Upper lobe of right lung (tissue), 1 donor: ENCODE measurements around the gene KCNG4. TPM values are rescaled to one million over a fixed set of nuclear protein-coding genes. Genes with fewer than 3 reads are reported as not detected.

Experiments
- ATAC-seq: fragments of 200-7000 bp; cut with Tn5 transposase; one replicate; pipeline ENCODE4 v1.9.1; 2020; ENCODE audit warnings: mild to moderate bottlenecking, moderate library complexity
- DNase-seq: peaks from one replicate; pipeline ENCODE4 v3.0.0-alpha.2; 2020
- H3K27ac ChIP-seq: fragments of 200-600 bp; one replicate; pipeline ENCODE4 v1.8.0; 2022
- H3K27me3 ChIP-seq: fragments of 200-600 bp; one replicate; pipeline ENCODE4 v1.8.0; 2022; ENCODE audit warnings: mild to moderate bottlenecking
- H3K36me3 ChIP-seq: fragments of 200-600 bp; one replicate; pipeline ENCODE4 v1.8.0; 2022
- H3K4me1 ChIP-seq: fragments of 200-600 bp; one replicate; pipeline ENCODE4 v1.8.0; 2022
- H3K4me3 ChIP-seq: fragments of 200-600 bp; one replicate; pipeline ENCODE4 v1.8.0; 2022; ENCODE audit warnings: mild to moderate bottlenecking
- H3K9me3 ChIP-seq: fragments of 200-600 bp; one replicate; pipeline ENCODE4 v1.8.0; 2022
- intact Hi-C: fragments of 100-400 bp; cut with DNase I; formaldehyde crosslinking; loops from one replicate; pipeline ENCODE4 v1.11.0; 2022
- total RNA-seq: library from RNA; stranded (reverse); fragmentation: NEBNext Ultra II Directional; extraction: Animal tissue kit (Norgen Biotek cat#: 25700); gene quantifications from one replicate; pipeline ENCODE4 v1.2.1, GENCODE V29; 2021
- TF ChIP-seq, protein P1 (sequence below): fragments of 200-600 bp; IDR thresholded peaks from one replicate; pipeline ENCODE4 v1.8.0; 2022; ENCODE audit warnings: antibody characterized with exemption
- donor health status: DM: no; HTN: yes; CAD: no; lungs with severe emphysema.

Gene KCNG4
- total RNA-seq, 1 donor from 2014 or later, result not detected

DNA sequence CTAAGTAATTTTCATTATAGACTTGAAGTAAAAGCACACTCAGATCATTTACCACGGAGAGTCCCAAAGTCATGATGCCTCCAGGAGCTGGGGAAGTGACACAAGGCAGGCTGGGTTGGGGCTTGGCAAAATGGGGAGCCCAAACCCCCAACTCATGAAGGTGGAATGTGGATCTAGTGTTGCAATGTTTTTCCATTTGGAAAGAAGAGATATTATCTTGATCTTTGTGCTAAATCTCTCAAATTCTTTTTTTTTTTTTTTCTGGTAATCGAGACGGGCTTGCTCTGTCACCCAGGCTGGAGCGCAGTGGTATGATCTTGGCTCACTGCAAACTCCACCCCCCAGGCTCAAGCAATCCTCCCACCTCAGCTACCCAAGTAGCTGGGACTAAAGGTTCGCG lies 7.5 kb upstream of the KCNG4 start:
- ATAC-seq, result no peak
- intact Hi-C loops, result no loop called here

DNA sequence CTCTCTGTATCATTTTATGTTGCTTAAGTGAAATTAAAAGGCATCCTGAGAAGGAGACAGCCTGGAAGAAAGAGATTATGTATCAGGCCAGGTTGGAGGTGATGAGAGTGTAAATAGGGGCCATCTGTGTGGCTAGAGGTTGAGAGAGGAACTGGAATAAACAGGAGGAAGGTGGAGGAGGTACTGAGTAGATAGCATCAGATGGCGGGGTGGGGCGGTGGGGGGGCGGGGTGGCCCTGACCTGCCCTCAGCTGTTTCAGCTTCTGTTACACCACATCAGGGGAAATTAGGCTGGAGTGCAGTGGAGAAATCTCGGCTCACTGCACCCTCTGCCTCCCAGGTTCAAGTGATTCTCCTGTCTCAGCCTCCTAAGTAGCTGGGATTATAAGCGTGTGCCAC lies 6.9 kb upstream of the KCNG4 start:
- Histone ChIP-seq H3K27ac (no peak overlapping the region), H3K4me1 (no peaks in the 10 kb centered on the region), H3K9me3 (no peaks in the 10 kb centered on the region), H3K36me3 (no peaks in the 10 kb centered on the region), H3K27me3 (peaks cover 5% of the 10 kb centered on the region), H3K4me3 (no peak overlapping the region)
- ATAC-seq, result no peak
- TF ChIP-seq, protein P1, sequence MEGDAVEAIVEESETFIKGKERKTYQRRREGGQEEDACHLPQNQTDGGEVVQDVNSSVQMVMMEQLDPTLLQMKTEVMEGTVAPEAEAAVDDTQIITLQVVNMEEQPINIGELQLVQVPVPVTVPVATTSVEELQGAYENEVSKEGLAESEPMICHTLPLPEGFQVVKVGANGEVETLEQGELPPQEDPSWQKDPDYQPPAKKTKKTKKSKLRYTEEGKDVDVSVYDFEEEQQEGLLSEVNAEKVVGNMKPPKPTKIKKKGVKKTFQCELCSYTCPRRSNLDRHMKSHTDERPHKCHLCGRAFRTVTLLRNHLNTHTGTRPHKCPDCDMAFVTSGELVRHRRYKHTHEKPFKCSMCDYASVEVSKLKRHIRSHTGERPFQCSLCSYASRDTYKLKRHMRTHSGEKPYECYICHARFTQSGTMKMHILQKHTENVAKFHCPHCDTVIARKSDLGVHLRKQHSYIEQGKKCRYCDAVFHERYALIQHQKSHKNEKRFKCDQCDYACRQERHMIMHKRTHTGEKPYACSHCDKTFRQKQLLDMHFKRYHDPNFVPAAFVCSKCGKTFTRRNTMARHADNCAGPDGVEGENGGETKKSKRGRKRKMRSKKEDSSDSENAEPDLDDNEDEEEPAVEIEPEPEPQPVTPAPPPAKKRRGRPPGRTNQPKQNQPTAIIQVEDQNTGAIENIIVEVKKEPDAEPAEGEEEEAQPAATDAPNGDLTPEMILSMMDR, result no peak
- DNase-seq, result no peak
- intact Hi-C loops, result no loop called here

More for the DNA sequence above, 7.5 kb upstream of the KCNG4 start:
- peaks cover 5% of the 10 kb centered on the region for H3K27me3 ChIP-seq
- DNase-seq, result no peak
- TF ChIP-seq, protein P1, result no peak
- H3K36me3 ChIP-seq, result no peaks in the 10 kb centered on the region
- no peak overlapping the region for H3K4me3 ChIP-seq
- no peaks in the 10 kb centered on the region for H3K9me3 ChIP-seq
- H3K27ac ChIP-seq, result no peak overlapping the region
- no peaks in the 10 kb centered on the region for H3K4me1 ChIP-seq

GRCh38 chr16:84245956-84246678 lies 6.3 kb upstream of the KCNG4 start:
- TF ChIP-seq, protein P1, result no peak
- no peak overlapping the region for H3K27ac ChIP-seq
- ATAC-seq, result no peak
- H3K9me3 ChIP-seq, result no peaks in the 10 kb centered on the region
- DNase-seq, result no peak
- no peaks in the 10 kb centered on the region for H3K36me3 ChIP-seq
- no peaks in the 10 kb centered on the region for H3K4me1 ChIP-seq
- H3K4me3 ChIP-seq, result no peak overlapping the region
- intact Hi-C loops, result no loop called here
- H3K27me3 ChIP-seq, result peaks cover 5% of the 10 kb centered on the region

DNA sequence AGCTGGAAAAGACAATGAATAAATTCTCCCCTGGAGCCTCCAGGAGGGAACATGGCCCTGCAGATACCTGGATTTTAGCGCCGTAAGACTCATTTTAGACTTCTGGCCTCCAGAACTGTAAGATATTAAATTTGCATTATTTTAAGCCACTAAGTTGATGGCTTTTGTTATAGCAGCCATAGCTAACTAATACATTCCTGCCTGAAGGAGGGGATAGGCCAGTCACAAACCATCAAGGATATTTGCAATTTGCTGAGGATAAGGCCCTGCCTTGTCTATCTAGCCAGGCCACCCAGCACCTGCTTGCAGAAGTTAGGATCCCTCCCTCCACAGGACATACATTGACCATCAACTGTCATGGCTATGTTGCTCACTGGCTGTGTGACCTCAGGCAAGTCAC lies 4.9 kb upstream of the KCNG4 start:
- Histone ChIP-seq H3K9me3 (no peaks in the 10 kb centered on the region), H3K4me1 (no peaks in the 10 kb centered on the region), H3K36me3 (no peaks in the 10 kb centered on the region), H3K4me3 (no peak overlapping the region), H3K27ac (no peak overlapping the region), H3K27me3 (peaks cover 5% of the 10 kb centered on the region)
- ATAC-seq (no peak), DNase-seq (no peak)
- TF ChIP-seq, protein P1, result no peak
- intact Hi-C loops, result no loop called here

GRCh38 chr16:84243732-84244131 lies 3.9 kb upstream of the KCNG4 start:
- Histone ChIP-seq H3K36me3 (no peaks in the 10 kb centered on the region), H3K27ac (no peak overlapping the region), H3K9me3 (no peaks in the 10 kb centered on the region), H3K27me3 (peaks cover 5% of the 10 kb centered on the region), H3K4me3 (no peak overlapping the region), H3K4me1 (no peaks in the 10 kb centered on the region)
- DNase-seq (no peak), ATAC-seq (no peak)
- TF ChIP-seq, protein P1, result no peak
- intact Hi-C loops, result no loop called here
